ENCODE data around the gene DLGAP5.

- TF ChIP-seq, protein P1, sequence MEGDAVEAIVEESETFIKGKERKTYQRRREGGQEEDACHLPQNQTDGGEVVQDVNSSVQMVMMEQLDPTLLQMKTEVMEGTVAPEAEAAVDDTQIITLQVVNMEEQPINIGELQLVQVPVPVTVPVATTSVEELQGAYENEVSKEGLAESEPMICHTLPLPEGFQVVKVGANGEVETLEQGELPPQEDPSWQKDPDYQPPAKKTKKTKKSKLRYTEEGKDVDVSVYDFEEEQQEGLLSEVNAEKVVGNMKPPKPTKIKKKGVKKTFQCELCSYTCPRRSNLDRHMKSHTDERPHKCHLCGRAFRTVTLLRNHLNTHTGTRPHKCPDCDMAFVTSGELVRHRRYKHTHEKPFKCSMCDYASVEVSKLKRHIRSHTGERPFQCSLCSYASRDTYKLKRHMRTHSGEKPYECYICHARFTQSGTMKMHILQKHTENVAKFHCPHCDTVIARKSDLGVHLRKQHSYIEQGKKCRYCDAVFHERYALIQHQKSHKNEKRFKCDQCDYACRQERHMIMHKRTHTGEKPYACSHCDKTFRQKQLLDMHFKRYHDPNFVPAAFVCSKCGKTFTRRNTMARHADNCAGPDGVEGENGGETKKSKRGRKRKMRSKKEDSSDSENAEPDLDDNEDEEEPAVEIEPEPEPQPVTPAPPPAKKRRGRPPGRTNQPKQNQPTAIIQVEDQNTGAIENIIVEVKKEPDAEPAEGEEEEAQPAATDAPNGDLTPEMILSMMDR (conservative IDR thresholded peaks at IDR 0.05 in 1 of 2, IDR thresholded peaks at IDR 0.05 in 1 of 2; ENCODE audit: extremely low read depth in 1 of 2, insufficient read depth in 1 of 2, low read depth in 1 of 2, low read length in 2 of 2), result no peak
- no peak for TF ChIP-seq EZH2 (IDR thresholded peaks at IDR 0.05; ENCODE audit: borderline replicate concordance, low read length)
These were observed 16.4 kb upstream of the DLGAP5 start for GRCh38 chr14:55207832-55208231.
